ENCODE measurements around the gene KCNA3.

The KCNA3 gene

DNA sequence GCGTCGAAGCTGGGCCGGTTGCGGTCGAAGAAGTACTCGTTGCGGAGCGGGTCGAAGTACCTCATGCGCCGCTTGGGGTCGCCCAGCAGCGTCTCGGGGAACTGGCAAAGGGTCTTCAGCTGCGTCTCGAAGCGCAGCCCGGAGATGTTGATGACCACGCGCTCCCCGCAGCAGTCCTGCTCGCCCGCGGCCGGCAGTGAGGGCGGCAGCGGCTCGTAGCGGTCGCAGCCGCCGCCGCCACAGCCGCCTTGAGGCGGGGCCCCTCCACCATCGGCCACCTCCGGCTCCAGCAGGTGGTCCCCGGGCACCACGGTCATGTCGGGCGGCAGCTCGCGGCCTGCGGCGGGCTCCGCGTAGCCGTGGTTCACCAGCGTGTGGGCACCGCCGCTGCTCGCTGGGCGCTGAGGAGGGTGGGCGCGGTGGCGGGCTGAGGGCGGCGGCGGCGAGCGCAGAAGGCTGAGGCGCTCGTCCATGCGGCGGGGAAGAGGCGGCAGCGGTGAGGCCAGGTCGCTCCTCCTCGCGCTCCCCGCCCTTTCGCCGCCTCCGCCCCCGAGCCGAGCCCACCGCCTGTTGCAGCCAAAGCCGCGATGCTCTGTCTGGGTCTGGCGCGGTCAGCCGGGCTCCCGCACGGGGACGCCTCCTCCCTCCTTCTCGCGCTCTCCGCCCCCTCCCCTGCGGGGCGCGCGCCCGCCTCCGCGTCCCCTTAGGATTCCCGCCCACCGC, at the start of gene KCNA3:
Gene KCNA3, minus strand, starts transcription at position 604 of the 723 bp plus-strand sequence. Its CDS starts 131 bp downstream, at position 473.
- no peak for FAIRE-seq

DNA sequence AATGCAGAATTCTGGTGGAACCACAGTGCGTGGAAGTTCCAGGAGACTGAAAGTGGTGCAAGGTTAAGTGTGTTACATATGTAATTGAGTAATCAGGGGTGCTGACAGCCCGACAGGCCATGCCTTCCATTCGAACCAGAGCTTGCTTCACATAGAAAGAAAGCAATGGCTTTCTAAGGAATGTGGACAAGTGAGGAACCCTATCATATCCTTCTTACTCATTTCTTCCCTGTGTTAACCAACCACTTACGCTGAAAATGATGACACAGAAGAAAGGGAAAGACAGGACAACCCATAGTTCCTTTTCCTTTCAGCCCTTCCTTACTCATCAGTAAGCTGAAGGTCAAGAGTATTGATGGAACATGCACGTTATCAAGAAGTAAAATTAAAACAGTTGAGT, 48.1 kb upstream of the KCNA3 start:
- FAIRE-seq: no peak

- no peak for FAIRE-seq
Measured at GRCh38 chr1:110719908-110720307, 45.2 kb upstream of the KCNA3 start.

- no peak for FAIRE-seq
Measured at GRCh38 chr1:110718452-110718851, 43.7 kb upstream of the KCNA3 start.

DNA sequence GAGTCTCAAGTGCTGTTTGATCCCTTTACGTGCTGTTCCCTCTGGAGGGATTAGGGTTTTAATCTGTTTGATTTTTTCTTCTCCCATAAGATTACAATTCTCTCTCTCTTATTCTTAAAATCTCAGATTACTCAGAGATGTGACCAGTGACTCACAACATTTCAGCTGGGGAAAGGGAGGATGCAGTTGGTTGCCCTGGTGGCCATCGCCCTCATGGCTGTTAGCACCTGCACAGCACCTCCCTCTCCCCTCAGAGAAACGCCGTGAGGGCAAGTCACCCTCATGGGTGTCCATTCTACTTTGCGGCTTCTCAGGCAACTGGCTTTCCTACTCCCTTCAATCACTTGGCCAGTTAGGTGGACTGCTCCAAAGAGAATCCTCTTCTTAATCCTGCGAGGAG, 42.4 kb upstream of the KCNA3 start:
- FAIRE-seq: no peak

- no peak for FAIRE-seq
Measured at GRCh38 chr1:110714374-110714995, 39.7 kb upstream of the KCNA3 start.

DNA sequence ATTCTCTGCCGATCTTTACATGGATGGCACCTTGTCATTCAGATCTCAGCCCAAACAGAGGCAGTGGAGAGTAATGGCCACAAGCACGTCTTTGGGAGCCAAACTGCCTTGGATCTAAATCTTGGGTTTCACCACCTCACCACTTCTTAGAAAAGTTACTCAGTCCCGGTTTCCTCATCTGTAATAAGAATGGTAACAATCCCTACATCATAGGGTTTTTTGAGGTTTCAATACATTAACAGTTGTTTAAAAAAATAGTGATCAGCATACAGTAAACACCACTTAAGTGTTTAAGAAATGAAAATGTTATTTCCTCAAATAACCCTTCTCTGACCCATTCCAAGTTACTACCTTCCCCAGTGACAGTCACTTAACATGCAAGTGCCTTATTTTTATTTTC, 38.5 kb upstream of the KCNA3 start:
- no peak for FAIRE-seq

- no peak for FAIRE-seq
Measured at GRCh38 chr1:110710314-110710713, 35.6 kb upstream of the KCNA3 start.

- FAIRE-seq: no peak
Measured at GRCh38 chr1:110708974-110709440, 34.3 kb upstream of the KCNA3 start.

DNA sequence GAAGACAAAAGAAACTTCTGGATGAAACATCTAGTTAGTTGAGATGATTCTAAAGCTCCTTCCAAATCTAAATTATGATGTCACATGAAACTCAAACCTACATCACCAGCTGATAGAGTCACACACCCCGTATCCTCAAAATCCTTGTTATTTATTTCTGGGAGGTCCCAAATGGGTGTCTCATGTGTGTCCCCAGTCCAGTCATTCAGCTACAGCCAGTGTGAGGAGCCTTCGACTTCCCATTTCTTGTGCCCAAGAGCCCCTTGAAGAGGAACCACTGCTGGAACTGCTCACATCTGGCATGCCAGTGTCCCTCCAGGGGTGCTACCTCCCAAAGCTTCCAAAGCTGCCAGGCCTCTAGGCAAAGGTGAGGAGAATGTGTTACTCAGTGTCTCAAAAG, 32.5 kb upstream of the KCNA3 start:
- FAIRE-seq: no peak

DNA sequence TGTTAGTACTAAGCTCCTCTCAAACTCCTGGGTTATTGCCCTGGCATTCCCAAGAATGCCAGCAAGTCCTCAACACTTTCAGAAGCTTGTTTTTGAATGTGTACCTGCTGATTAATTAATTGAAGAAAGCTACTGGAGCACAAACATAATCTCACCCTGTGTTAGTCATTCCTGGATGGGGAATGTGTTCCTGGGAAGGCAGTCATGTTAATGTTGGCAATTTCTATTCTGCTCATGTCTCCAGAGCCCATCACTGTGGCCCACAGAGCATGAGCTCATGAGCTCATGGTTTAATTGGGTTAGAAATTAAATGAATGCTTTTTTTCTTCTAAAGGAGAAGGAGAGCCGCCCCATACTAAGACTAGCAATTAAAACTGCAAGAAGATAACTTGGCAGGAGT, 31.9 kb upstream of the KCNA3 start:
- FAIRE-seq: no peak

GRCh38 chr1:110702260-110702659, 27.5 kb upstream of the KCNA3 start:
- FAIRE-seq: no peak

GRCh38 chr1:110700767-110701166, 26.0 kb upstream of the KCNA3 start:
- no peak for FAIRE-seq

DNA sequence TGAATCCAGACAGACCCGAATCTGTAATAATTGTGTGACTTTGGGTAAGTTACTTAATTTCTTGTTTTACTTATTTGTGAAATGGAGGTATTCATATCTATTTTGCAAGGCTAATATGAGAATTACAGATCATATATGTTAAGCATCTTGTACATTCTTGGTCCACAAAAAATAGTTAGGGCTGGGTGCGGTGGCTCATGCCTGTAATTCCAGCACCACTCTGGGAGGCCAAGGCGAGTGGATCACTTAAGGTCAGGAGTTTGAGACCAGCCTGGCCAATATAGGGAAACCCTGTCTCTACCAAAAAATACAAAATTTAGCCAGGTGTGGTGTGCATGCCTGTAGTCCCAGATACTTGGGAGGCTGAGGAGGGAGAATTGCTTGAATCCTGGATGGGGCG, 22.9 kb upstream of the KCNA3 start:
- no peak for FAIRE-seq

- no peak for FAIRE-seq
Measured at GRCh38 chr1:110696818-110697217, 22.1 kb upstream of the KCNA3 start.

GRCh38 chr1:110690709-110691365, 16.1 kb upstream of the KCNA3 start:
- no peak for FAIRE-seq

DNA sequence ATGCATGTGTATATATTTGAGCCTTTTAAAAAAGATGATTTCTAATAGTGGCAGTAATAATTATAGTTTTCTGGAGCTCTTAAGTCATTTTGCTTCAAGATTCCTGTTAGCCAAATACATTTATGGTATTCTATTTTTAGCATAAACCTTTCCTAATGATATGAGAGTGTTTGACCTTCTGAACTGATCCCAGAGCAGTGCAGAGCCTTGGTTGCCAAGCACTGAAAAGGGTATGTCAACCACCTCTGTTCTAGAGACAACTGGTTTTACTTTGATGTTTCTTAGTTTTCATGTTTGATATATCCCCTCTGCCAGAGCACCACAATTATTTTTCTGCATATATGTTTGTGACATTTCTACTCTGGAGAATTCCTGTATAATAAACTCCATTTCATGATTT, 15.1 kb upstream of the KCNA3 start:
- FAIRE-seq: no peak

GRCh38 chr1:110688514-110688913, 13.8 kb upstream of the KCNA3 start:
- FAIRE-seq: no peak

DNA sequence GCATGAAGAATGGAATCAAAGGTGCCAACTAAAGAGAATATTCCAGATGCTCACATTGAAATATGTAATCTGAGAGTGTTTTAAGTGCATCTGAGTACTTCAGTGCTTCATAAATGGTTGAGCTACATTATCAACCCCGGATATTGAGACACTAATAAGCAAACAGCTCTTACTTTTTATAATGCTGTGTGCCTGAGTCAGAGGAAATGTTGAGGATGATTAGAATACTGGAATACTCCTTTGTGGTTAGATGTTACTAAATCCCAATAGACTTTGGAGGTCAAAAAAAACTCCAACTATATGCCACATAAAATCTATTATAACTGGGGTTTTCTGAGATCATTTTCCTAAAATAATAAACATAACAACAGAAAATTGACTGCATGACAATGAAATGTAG, 12.5 kb upstream of the KCNA3 start:
- FAIRE-seq: no peak

DNA sequence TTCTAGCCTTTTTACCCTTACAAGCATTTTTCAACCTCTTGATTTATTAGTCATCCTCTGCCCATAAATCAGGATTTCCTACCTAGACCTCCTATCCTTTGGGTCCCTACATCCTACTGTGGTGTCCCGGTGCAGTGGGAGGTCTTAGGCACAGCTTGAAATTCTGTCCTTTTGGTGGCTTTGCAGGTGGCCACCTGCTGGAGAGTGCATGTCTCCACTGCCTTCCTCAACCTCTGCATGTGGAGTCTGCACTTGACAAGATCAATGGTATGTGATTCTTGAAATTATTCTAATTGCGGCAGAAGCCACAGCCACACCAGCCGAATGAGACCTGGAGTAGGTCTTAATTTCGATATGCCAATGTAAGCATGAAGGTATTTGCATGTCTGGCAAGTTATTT, 11.4 kb upstream of the KCNA3 start:
- FAIRE-seq: no peak

DNA sequence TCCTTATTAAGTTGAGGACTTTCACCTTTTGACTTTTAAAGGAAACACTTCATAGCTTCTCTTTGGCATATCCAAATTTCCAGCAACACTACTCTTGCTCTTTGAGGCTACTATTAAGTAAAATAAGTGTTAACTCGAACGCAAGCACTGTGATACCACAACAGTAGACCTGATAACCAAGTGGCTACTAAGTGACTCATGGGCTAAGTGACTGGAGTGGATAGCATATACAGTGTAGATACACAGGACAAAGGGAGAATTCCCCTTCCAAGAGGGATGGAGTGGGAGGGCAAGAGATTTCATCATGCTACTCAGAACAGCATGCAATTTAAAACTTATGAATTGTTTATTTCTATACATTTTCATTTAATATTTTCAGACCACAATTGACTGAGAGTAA, 9.8 kb upstream of the KCNA3 start:
- FAIRE-seq: no peak

- FAIRE-seq: no peak
Measured at GRCh38 chr1:110682898-110683297, 8.2 kb upstream of the KCNA3 start.

GRCh38 chr1:110680036-110680735, 5.4 kb upstream of the KCNA3 start:
- no peak for FAIRE-seq
